WTC11 (cell line): Measurements from ENCODE around the gene SMO. TPM values are rescaled to one million over a fixed set of nuclear protein-coding genes. Genes with fewer than 3 reads are reported as not detected.

Experiments
- ATAC-seq: fragments of 200-7000 bp; cut with Tn5 transposase; 2 replicates; pipeline ENCODE4 v1.10.0; 2021; ENCODE audit warnings: mild to moderate bottlenecking, moderate library complexity
- CTCF ChIA-PET: fragments of 300-600 bp; sonication (Branson Sonifier 250); formaldehyde crosslinking; loops from one replicate; lab custom pipeline; 2021; ENCODE audit warnings: antibody characterized with exemption; lab: Charles Lee
- POLR2A ChIA-PET: fragments of 350-600 bp; sonication (Branson Sonifier 250); formaldehyde crosslinking; loops from one replicate; lab custom pipeline; 2021; ENCODE audit warnings: antibody characterized with exemption; lab: Charles Lee
- DNase-seq: peaks from one replicate; pipeline ENCODE4 v3.0.0; 2021; ENCODE audit warnings: low spot score
- H3K27ac Mint-ChIP-seq: 2 replicates; pipeline ENCODE4 v1.8.0; 2021; ENCODE audit warnings: mixed read lengths
- H3K27me3 Mint-ChIP-seq: 2 replicates; pipeline ENCODE4 v1.8.0; 2021; ENCODE audit warnings: low read depth, mild to moderate bottlenecking, moderate library complexity, mixed read lengths
- H3K36me3 Mint-ChIP-seq: 2 replicates; pipeline ENCODE4 v1.8.0; 2021; ENCODE audit warnings: mixed read lengths
- H3K4me1 Mint-ChIP-seq: 2 replicates; pipeline ENCODE4 v1.8.0; 2022; ENCODE audit warnings: mixed read lengths
- H3K4me3 Mint-ChIP-seq: 2 replicates; pipeline ENCODE4 v1.8.0; 2021; ENCODE audit warnings: mild to moderate bottlenecking, moderate library complexity, mixed read lengths
- H3K9me3 Mint-ChIP-seq: 2 replicates; pipeline ENCODE4 v1.8.0; 2021; ENCODE audit warnings: mixed read lengths
- AFF4 ChIP-seq: sonication (generic); formaldehyde crosslinking; IDR thresholded peaks from 2 replicates; pipeline ENCODE4 v1.8.1; 2023; ENCODE audit warnings: mild to moderate bottlenecking, missing genetic modification reagents, borderline replicate concordance
- EMX1 ChIP-seq: fragments of 250-450 bp; sonication (Bioruptor Pico); IDR thresholded peaks from 2 replicates; pipeline ENCODE4 v1.8.0; 2021; ENCODE audit warnings: mild to moderate bottlenecking
- ETV6 ChIP-seq: sonication (generic); formaldehyde crosslinking; IDR thresholded peaks from 2 replicates; pipeline ENCODE4 v1.8.1; 2022; ENCODE audit warnings: mild to moderate bottlenecking, missing genetic modification reagents
- FOXJ3 ChIP-seq: sonication (generic); formaldehyde crosslinking; IDR thresholded peaks from 2 replicates; pipeline ENCODE4 v1.9.0; 2021; ENCODE audit warnings: missing genetic modification reagents, mild to moderate bottlenecking, borderline replicate concordance
- FOXP1 ChIP-seq: sonication (generic); formaldehyde crosslinking; IDR thresholded peaks from 2 replicates; pipeline ENCODE4 v1.8.0; 2022; ENCODE audit warnings: missing genetic modification reagents, mild to moderate bottlenecking, moderate library complexity, borderline replicate concordance
- JUN ChIP-seq: sonication (generic); formaldehyde crosslinking; IDR thresholded peaks from 2 replicates; pipeline ENCODE4 v1.8.0; 2023; ENCODE audit warnings: mild to moderate bottlenecking, missing genetic modification reagents
- NFE2L1 ChIP-seq: sonication (generic); formaldehyde crosslinking; IDR thresholded peaks from 2 replicates; pipeline ENCODE4 v1.8.1; 2023; ENCODE audit warnings: missing genetic modification reagents
- TCF7 ChIP-seq: sonication (generic); formaldehyde crosslinking; IDR thresholded peaks from 2 replicates; pipeline ENCODE4 v1.8.0; 2022; ENCODE audit warnings: mild to moderate bottlenecking, low read depth, missing genetic modification reagents, moderate library complexity
- ZNF317 ChIP-seq: sonication (generic); formaldehyde crosslinking; IDR thresholded peaks from 2 replicates; pipeline ENCODE4 v1.8.1; 2023; ENCODE audit warnings: low read depth, mild to moderate bottlenecking, moderate library complexity, missing genetic modification reagents, borderline replicate concordance
- ZNF396 ChIP-seq: fragments of 250-450 bp; sonication (Bioruptor Pico); IDR thresholded peaks from 2 replicates; pipeline ENCODE4 v1.8.0; 2021; ENCODE audit warnings: mild to moderate bottlenecking, moderate library complexity, borderline replicate concordance
- total RNA-seq: library from RNA; stranded (reverse); gene quantifications from 3 replicates; pipeline ENCODE4 v1.2.3, GENCODE V29; 2021
- TF ChIP-seq, protein P1 (sequence below): sonication (generic); formaldehyde crosslinking; IDR thresholded peaks from 2 replicates; pipeline ENCODE4 v1.8.1; 2023; ENCODE audit warnings: mild to moderate bottlenecking, moderate library complexity, missing genetic modification reagents
- TF ChIP-seq, protein P2 (sequence below): sonication (generic); formaldehyde crosslinking; IDR thresholded peaks from 2 replicates; pipeline ENCODE4 v1.8.0; 2023; ENCODE audit warnings: missing genetic modification reagents
- TF ChIP-seq, protein P3 (sequence below): sonication (generic); formaldehyde crosslinking; IDR thresholded peaks from 2 replicates; pipeline ENCODE4 v1.8.1; 2023; ENCODE audit warnings: mild to moderate bottlenecking, missing genetic modification reagents, moderate library complexity
- TF ChIP-seq, protein P4 (sequence below): sonication (generic); formaldehyde crosslinking; IDR thresholded peaks from 2 replicates; pipeline ENCODE4 v1.8.1; 2022; ENCODE audit warnings: low read depth, missing genetic modification reagents, borderline replicate concordance

The SMO gene
- total RNA-seq, 1 experiment from 2014 or later: 56.9 TPM

DNA sequence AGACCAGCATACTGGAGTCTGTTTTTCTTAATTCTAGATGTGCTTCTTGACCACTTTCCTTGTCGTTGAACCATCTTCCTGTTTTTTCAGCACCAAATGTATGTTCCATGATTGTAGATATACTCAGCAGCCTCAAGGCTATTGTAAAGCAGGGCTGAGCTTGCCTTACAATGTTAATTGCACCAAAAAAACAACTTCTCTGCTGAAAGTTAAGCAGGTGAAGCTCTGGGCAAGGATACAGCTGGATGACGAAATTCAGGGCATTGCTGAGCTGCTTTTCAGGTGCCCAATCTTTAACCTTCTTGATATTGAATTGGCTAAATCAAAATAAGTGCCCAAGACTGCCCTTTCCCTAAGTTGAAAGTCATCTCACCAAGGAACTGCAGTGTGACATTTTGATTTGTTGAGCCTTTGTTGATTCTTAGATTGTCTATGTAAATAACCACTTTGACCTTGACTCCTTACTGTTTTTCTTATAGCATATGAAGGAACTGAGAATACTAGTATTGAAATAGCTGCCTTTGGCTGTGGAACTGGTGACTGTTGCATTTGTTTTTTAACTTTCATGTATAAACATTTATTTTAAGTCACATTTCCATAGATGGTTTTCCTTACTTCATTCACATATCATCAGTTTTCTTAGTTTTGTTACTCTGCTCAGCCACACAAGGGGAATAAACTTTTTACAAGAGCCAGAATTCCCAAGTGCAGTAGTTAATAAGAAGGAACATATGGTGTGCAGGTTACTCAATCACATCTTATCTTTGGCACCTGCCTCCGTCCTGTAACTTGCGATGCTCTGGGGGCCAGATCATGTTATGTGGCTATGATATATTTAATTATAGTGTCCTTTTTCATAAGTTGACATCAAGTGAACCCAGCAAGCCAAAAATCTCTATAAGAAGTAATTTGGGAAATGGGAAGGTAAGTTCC is 39.5 kb downstream of the SMO start (continued):
- TF ChIP-seq, protein P1, sequence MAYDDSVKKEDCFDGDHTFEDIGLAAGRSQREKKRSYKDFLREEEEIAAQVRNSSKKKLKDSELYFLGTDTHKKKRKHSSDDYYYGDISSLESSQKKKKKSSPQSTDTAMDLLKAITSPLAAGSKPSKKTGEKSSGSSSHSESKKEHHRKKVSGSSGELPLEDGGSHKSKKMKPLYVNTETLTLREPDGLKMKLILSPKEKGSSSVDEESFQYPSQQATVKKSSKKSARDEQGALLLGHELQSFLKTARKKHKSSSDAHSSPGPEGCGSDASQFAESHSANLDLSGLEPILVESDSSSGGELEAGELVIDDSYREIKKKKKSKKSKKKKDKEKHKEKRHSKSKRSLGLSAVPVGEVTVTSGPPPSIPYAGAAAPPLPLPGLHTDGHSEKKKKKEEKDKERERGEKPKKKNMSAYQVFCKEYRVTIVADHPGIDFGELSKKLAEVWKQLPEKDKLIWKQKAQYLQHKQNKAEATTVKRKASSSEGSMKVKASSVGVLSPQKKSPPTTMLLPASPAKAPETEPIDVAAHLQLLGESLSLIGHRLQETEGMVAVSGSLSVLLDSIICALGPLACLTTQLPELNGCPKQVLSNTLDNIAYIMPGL: no peak
- TF ChIP-seq ETV6 (CRISPR knock-in tag) (no peak), ZNF396 (CRISPR knock-in tag) (no peak), FOXP1 (CRISPR knock-in tag) (no peak), FOXJ3 (CRISPR knock-in tag) (no peak)

DNA sequence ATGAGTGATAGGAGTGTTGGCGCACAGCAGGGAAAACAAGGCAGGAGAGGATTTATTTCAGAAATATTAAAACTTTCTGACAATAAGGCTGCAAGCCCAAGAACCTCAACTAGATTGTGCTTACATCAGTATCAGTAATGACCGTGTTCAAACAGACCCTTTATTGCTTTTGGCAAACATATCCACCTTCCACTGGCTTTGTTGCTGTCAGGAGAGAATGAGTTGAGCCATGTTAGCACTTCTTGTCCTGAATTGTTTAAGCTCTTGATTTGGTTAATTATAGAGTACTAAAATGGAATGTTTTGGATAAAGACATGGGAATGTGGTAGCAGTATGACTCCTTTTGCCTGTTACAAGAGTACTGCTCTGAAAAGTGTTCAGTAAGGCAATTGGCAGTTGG is 40.2 kb downstream of the SMO start:
- DNase-seq (no peak), ATAC-seq (no peak)
- H3K27me3 Mint-ChIP-seq: no peaks in the 10 kb centered on the region
- CTCF ChIA-PET: interaction anchor here (1.3 to 1.4 kb wide), 2 partner anchors 10 to 115 kb away, joined by 3 to 7 read pairs; no protein-coding TSS in a partner anchor
- H3K9me3 Mint-ChIP-seq: no peaks in the 10 kb centered on the region
- H3K4me1 Mint-ChIP-seq: peaks cover 22% of the 10 kb centered on the region
- TF ChIP-seq ZNF317 (CRISPR knock-in tag) (no peak), NFE2L1 (no peak), TCF7 (no peak), EMX1 (CRISPR knock-in tag) (no peak), JUN (CRISPR knock-in tag) (no peak), AFF4 (CRISPR knock-in tag) (no peak)
- TF ChIP-seq, protein P2, sequence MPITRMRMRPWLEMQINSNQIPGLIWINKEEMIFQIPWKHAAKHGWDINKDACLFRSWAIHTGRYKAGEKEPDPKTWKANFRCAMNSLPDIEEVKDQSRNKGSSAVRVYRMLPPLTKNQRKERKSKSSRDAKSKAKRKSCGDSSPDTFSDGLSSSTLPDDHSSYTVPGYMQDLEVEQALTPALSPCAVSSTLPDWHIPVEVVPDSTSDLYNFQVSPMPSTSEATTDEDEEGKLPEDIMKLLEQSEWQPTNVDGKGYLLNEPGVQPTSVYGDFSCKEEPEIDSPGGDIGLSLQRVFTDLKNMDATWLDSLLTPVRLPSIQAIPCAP: no peak
- TF ChIP-seq, protein P3, sequence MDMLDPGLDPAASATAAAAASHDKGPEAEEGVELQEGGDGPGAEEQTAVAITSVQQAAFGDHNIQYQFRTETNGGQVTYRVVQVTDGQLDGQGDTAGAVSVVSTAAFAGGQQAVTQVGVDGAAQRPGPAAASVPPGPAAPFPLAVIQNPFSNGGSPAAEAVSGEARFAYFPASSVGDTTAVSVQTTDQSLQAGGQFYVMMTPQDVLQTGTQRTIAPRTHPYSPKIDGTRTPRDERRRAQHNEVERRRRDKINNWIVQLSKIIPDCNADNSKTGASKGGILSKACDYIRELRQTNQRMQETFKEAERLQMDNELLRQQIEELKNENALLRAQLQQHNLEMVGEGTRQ (CRISPR knock-in tag): no peak
- TF ChIP-seq, protein P1: no peak
- TF ChIP-seq, protein P4, sequence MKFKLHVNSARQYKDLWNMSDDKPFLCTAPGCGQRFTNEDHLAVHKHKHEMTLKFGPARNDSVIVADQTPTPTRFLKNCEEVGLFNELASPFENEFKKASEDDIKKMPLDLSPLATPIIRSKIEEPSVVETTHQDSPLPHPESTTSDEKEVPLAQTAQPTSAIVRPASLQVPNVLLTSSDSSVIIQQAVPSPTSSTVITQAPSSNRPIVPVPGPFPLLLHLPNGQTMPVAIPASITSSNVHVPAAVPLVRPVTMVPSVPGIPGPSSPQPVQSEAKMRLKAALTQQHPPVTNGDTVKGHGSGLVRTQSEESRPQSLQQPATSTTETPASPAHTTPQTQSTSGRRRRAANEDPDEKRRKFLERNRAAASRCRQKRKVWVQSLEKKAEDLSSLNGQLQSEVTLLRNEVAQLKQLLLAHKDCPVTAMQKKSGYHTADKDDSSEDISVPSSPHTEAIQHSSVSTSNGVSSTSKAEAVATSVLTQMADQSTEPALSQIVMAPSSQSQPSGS: no peak
- H3K4me3 Mint-ChIP-seq: no peak overlapping the region
- no peak overlapping the region for H3K27ac Mint-ChIP-seq
- POLR2A ChIA-PET: no interaction called here
- no peaks in the 10 kb centered on the region for H3K36me3 Mint-ChIP-seq
